Measurements from ENCODE around the gene AP2A2. TPM values are rescaled to one million over a fixed set of nuclear protein-coding genes. Genes with fewer than 3 reads are reported as not detected.
A peak's percentile ranks its signal among the peaks of the same experiment; 100 is the strongest.

The AP2A2 gene
- total RNA-seq, 1 experiment from 2014 or later, result 39.4 TPM

DNA sequence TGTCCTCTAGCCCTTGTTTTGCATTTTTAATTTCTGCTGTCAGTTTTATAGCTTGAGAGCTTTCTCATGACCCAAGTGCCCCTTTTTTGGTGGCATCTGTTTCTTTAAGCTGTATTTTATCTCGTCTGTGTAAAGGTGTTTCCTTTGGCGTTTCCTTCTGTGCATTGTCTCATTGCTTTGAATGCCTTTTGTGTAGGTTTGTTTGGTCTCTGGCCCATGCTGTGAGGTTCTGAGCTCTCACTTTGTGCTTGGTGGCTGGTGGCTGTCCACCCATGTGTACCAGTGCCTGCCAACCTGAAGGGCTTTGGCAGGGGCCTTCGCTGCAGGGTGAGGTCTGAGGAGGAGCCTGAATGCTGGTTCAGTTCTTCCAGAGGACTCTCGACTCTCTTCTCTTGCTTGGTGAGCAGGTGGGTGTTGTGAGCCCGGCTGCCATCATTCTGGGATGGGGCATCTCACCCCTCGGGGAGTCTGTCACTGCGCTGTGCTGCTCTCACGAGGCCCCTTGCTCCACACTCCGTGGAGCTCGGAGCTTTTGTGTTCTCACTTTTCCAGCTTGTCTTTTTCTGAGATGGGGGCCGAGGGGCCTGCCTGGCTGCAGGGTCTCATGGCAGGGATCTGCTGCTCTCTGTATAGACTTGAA, 14.9 kb downstream of the AP2A2 start:
- no peak overlapping the region for H3K4me3 ChIP-seq
- intact Hi-C loops (cut with micrococcal nuclease; ENCODE audit: unreplicated experiment), result no loop called here
- ChIA-PET POLR2A (ENCODE audit: unreplicated experiment) (no interaction called here), CTCF (no interaction called here)
- no peaks in the 10 kb centered on the region for H3F3A ChIP-seq (ENCODE audit: insufficient read depth, low read depth)
- no peaks in the 10 kb centered on the region for H3K27me3 ChIP-seq (ENCODE audit: insufficient read depth, low read depth)
- no peaks in the 10 kb centered on the region for H3K36me3 ChIP-seq (ENCODE audit: low read depth)
- no peaks in the 10 kb centered on the region for H4K20me1 ChIP-seq (ENCODE audit: insufficient read depth)
- no peak overlapping the region for H3K27ac ChIP-seq
- H3K4me1 ChIP-seq (replicated peaks; ENCODE audit: insufficient read depth), result peaks cover 10% of the 10 kb centered on the region
- no peak overlapping the region for H2AFZ ChIP-seq
- no peaks in the 10 kb centered on the region for H3K9me3 ChIP-seq (ENCODE audit: insufficient read depth, low read depth)
- no TSS peak for BruUV-seq (replicated peaks)
- H3K9me2 ChIP-seq (ENCODE audit: insufficient read depth), result no peaks in the 10 kb centered on the region
- TF ChIP-seq, protein P1, sequence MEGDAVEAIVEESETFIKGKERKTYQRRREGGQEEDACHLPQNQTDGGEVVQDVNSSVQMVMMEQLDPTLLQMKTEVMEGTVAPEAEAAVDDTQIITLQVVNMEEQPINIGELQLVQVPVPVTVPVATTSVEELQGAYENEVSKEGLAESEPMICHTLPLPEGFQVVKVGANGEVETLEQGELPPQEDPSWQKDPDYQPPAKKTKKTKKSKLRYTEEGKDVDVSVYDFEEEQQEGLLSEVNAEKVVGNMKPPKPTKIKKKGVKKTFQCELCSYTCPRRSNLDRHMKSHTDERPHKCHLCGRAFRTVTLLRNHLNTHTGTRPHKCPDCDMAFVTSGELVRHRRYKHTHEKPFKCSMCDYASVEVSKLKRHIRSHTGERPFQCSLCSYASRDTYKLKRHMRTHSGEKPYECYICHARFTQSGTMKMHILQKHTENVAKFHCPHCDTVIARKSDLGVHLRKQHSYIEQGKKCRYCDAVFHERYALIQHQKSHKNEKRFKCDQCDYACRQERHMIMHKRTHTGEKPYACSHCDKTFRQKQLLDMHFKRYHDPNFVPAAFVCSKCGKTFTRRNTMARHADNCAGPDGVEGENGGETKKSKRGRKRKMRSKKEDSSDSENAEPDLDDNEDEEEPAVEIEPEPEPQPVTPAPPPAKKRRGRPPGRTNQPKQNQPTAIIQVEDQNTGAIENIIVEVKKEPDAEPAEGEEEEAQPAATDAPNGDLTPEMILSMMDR (conservative IDR thresholded peaks at IDR 0.05), result no peak
- TF ChIP-seq EZH2 (IDR thresholded peaks at IDR 0.05; ENCODE audit: low read depth), result no peak
- H3K4me2 ChIP-seq, result no peak overlapping the region
- H3K79me2 ChIP-seq (ENCODE audit: low read depth), result peaks cover 14% of the 10 kb centered on the region
- no peak for DNase-seq

DNA sequence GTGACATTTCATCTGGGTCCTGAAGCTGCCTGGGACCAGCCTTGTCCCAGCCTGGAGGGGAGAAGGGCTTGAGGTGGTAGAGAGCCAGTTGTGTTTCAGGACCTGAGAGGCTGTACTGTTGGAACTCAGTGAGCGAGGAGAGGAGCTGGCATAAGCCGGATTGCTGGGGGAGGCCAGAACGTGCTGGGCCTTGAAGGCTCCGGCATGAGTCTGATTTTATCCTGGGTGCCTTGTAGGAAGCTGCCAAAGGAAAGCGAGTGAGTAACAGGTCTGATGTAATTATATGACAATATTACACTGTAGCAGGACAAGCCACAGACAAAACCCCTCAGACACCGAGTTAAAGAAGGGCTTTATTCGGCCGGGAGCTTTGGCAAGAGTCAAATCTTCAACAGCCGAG, 17.2 kb downstream of the AP2A2 start:
- peak overlapping the region; percentile 55 for H3K27ac ChIP-seq

DNA sequence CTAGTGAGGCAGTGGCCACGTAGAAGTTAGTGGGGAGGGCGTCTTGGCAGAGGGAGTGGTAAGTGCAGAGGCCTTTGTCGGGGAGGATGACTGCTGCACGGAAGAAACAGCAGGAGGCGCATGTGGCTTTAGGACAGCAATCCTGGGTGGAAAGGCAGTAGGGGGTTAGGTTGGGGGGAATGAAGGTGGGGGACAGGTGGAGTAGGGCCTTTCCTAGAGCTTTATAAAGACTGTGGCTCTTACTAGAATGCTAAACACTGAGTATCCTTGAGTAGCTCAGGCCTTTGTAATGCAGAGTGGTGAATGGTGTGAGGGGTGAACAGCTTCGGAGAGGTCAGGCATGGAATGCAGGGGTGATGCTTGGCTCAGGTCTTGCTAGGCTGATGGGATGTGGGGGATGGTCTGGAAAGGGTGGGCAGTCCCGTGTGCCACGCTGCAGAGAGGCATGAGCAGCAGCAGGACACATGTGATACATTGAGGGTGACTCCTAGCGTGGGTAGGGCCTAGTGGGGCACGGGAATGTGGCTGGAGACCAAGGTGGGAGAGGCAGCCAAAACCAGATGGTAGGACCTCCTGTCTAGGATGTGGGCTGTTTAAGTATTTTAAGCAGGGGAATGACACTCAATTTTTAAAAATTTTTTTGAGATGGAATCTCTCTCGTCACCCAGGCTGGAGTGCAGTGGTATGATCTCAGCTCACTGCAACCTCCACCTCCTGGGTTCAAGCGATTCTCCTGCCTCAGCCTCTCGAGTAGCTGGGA, 19.2 kb downstream of the AP2A2 start:
- intact Hi-C loops (cut with micrococcal nuclease; ENCODE audit: unreplicated experiment), result no loop called here
- H3K79me2 ChIP-seq (ENCODE audit: low read depth), result peaks cover 14% of the 10 kb centered on the region
- POLR2A ChIA-PET (ENCODE audit: unreplicated experiment), result interaction anchor here (0.6 kb wide), 1 partner anchor 45 kb away, joined by 4 read pairs; no protein-coding TSS in a partner anchor
- no peaks in the 10 kb centered on the region for H3K27me3 ChIP-seq (ENCODE audit: insufficient read depth, low read depth)
- no peaks in the 10 kb centered on the region for H3F3A ChIP-seq (ENCODE audit: insufficient read depth, low read depth)
- H4K20me1 ChIP-seq (ENCODE audit: insufficient read depth), result no peaks in the 10 kb centered on the region
- TF ChIP-seq, protein P1 (conservative IDR thresholded peaks at IDR 0.05), result no peak
- TF ChIP-seq EZH2 (IDR thresholded peaks at IDR 0.05; ENCODE audit: low read depth), result no peak
- no peak overlapping the region for H3K4me3 ChIP-seq
- no peak for DNase-seq
- H3K9me2 ChIP-seq (ENCODE audit: insufficient read depth), result no peaks in the 10 kb centered on the region
- H3K4me1 ChIP-seq (replicated peaks; ENCODE audit: insufficient read depth), result peaks cover 10% of the 10 kb centered on the region
- no peak overlapping the region for H2AFZ ChIP-seq
- CTCF ChIA-PET, result no interaction called here
- no peaks in the 10 kb centered on the region for H3K36me3 ChIP-seq (ENCODE audit: low read depth)
- no TSS peak for BruUV-seq (replicated peaks)
- no peaks in the 10 kb centered on the region for H3K9me3 ChIP-seq (ENCODE audit: insufficient read depth, low read depth)
- no peak overlapping the region for H3K27ac ChIP-seq
- H3K4me2 ChIP-seq, result no peak overlapping the region

More for the DNA sequence above, 17.2 kb downstream of the AP2A2 start:
- H3K27me3 ChIP-seq (ENCODE audit: insufficient read depth, low read depth), result no peaks in the 10 kb centered on the region
- H3K9me2 ChIP-seq (ENCODE audit: insufficient read depth), result no peaks in the 10 kb centered on the region
- H3K79me2 ChIP-seq (ENCODE audit: low read depth), result peaks cover 14% of the 10 kb centered on the region
- peaks cover 10% of the 10 kb centered on the region for H3K4me1 ChIP-seq (replicated peaks; ENCODE audit: insufficient read depth)
- intact Hi-C loops (cut with micrococcal nuclease; ENCODE audit: unreplicated experiment), result no loop called here
- H3K4me3 ChIP-seq, result no peak overlapping the region
- H4K20me1 ChIP-seq (ENCODE audit: insufficient read depth), result no peaks in the 10 kb centered on the region
- no peak overlapping the region for H2AFZ ChIP-seq
- TF ChIP-seq, protein P1 (conservative IDR thresholded peaks at IDR 0.05), result no peak
- DNase-seq, result no peak
- no peaks in the 10 kb centered on the region for H3K9me3 ChIP-seq (ENCODE audit: insufficient read depth, low read depth)
- CTCF ChIA-PET, result no interaction called here
- POLR2A ChIA-PET (ENCODE audit: unreplicated experiment), result no interaction called here
- no peaks in the 10 kb centered on the region for H3F3A ChIP-seq (ENCODE audit: insufficient read depth, low read depth)
- peak overlapping the region; percentile 31; the same call in 1 of the 2 replicates for H3K4me2 ChIP-seq
- H3K36me3 ChIP-seq (ENCODE audit: low read depth), result no peaks in the 10 kb centered on the region
- no TSS peak for BruUV-seq (replicated peaks)

All from PC-9 (cell line).